K562 (cell line): ENCODE measurements around the gene ATG13. TPM values are rescaled to one million over a fixed set of nuclear protein-coding genes. Genes with fewer than 3 reads are reported as not detected.

Experiments
- CBFA2T3 ChIP-seq: fragments of 450-650 bp; IDR thresholded peaks from 2 replicates; pipeline ENCODE4 v1.6.1; 2017
- CBFB ChIP-seq: sonication (generic); formaldehyde crosslinking; IDR thresholded peaks from 2 replicates; pipeline ENCODE4 v1.4.0; 2020; ENCODE audit warnings: mild to moderate bottlenecking, missing genetic modification reagents
- CEBPB ChIP-seq: fragments of 450-650 bp; IDR thresholded peaks from 2 replicates; pipeline ENCODE4 v1.6.1; 2016; ENCODE audit warnings: missing genetic modification characterization, missing compliant biosample characterization
- CSDE1 ChIP-seq, 2 experiments: fragments of 450-650 bp; IDR thresholded peaks; 2 replicates each; pipeline ENCODE4 v1.6.1; 2016; ENCODE audit warnings: mild to moderate bottlenecking in 1 of 2
- E2F3 ChIP-seq: fragments of 250-450 bp; sonication (Bioruptor Pico); IDR thresholded peaks from 2 replicates; pipeline ENCODE4 v1.4.0; 2020; ENCODE audit warnings: mild to moderate bottlenecking
- ETV6 ChIP-seq, 3 experiments: fragments of 150-350 bp in 1 of 3; sonication (generic) in 1 of 3; formaldehyde crosslinking in 1 of 3; IDR thresholded peaks; 2 replicates each; pipeline versions ENCODE4 v1.6.1 to v1.8.0; 2014 to 2022; ENCODE audit warnings: borderline replicate concordance in 2 of 3, low read depth in 2 of 3, antibody characterized with exemption in 1 of 3, low read length in 1 of 3, mild to moderate bottlenecking in 1 of 3, missing genetic modification reagents in 1 of 3
- GABPA ChIP-seq: fragments of 200-800 bp; sonication (Bioruptor generic); conservative IDR thresholded peaks from 2 replicates; pipeline ENCODE4 v1.6.1; 2016; ENCODE audit warnings: low read depth, missing genetic modification characterization, missing compliant biosample characterization
- KLF10 ChIP-seq: fragments of 250-450 bp; sonication (Bioruptor Pico); IDR thresholded peaks from 2 replicates; pipeline ENCODE4 v1.6.1; 2021; ENCODE audit warnings: matching md5 sums
- KLF16 ChIP-seq: IDR thresholded peaks from 2 replicates; pipeline ENCODE4 v1.6.1; 2016; ENCODE audit warnings: antibody characterized with exemption
- MLLT1 ChIP-seq, 2 experiments: fragments of 450-650 bp; IDR thresholded peaks; 2 replicates each; pipeline ENCODE4 v1.6.1; 2016
- MTA1 ChIP-seq: fragments of 450-650 bp; IDR thresholded peaks from 2 replicates; pipeline ENCODE4 v1.6.1; 2017; ENCODE audit warnings: borderline replicate concordance
- MXD1 ChIP-seq: fragments of 250-450 bp; sonication (Bioruptor Pico); IDR thresholded peaks from 2 replicates; pipeline ENCODE4 v1.8.0; 2021; ENCODE audit warnings: borderline replicate concordance, mild to moderate bottlenecking, moderate library complexity; ENCODE audit not compliant: poor library complexity, severe bottlenecking
- MYC ChIP-seq, 2 experiments: fragments of 250-450 bp in 1 of 2; sonication (Bioruptor Pico) in 1 of 2; IDR thresholded peaks; 2 replicates each; pipeline versions ENCODE4 v1.5.1 to v1.6.1; 2012 to 2021; ENCODE audit warnings: low read depth in 2 of 2, borderline replicate concordance in 1 of 2, improper control_type of control experiment in 1 of 2, low read length in 1 of 2, mild to moderate bottlenecking in 1 of 2, moderate library complexity in 1 of 2
- NONO ChIP-seq, 2 experiments: fragments of 200-400 bp in 1 of 2; fragments of 450-650 bp in 1 of 2; formaldehyde crosslinking in 1 of 2; IDR thresholded peaks; 2 replicates each; pipeline ENCODE4 v1.6.1; 2017; ENCODE audit warnings: low read depth in 2 of 2, mild to moderate bottlenecking in 2 of 2, moderate library complexity in 2 of 2, low read length in 1 of 2
- POLR2B ChIP-seq: fragments of 450-650 bp; IDR thresholded peaks from 2 replicates; pipeline ENCODE4 v1.6.1; 2018; ENCODE audit warnings: low read depth; ENCODE audit not compliant: partially characterized antibody
- RHOXF2B ChIP-seq: fragments of 250-450 bp; sonication (Bioruptor Pico); conservative IDR thresholded peaks from 2 replicates; pipeline ENCODE4 v1.5.1; 2021
- SAFB ChIP-seq: fragments of 200-400 bp; formaldehyde crosslinking; IDR thresholded peaks from 2 replicates; pipeline ENCODE4 v1.6.1; 2017; ENCODE audit warnings: low read depth, low read length, borderline replicate concordance
- SRSF3 ChIP-seq: fragments of 200-400 bp; formaldehyde crosslinking; IDR thresholded peaks from 2 replicates; pipeline ENCODE4 v1.6.1; 2016; ENCODE audit warnings: mild to moderate bottlenecking, low read length, moderate library complexity; ENCODE audit not compliant: insufficient read depth
- TCF7 ChIP-seq: sonication (generic); IDR thresholded peaks from 2 replicates; pipeline ENCODE4 v1.6.1; 2016; ENCODE audit warnings: antibody characterized with exemption, borderline replicate concordance
- ZFP1 ChIP-seq: fragments of 450-650 bp; formaldehyde crosslinking; IDR thresholded peaks from 2 replicates; pipeline ENCODE4 v1.4.0; 2020; ENCODE audit warnings: mild to moderate bottlenecking, mixed read lengths
- ZKSCAN8 ChIP-seq: fragments of 200-800 bp; sonication (Bioruptor generic); IDR thresholded peaks from 2 replicates; pipeline ENCODE4 v1.6.1; 2016; ENCODE audit warnings: missing genetic modification characterization, missing compliant biosample characterization
- ZNF175 ChIP-seq: fragments of 200-800 bp; sonication (Bioruptor generic); IDR thresholded peaks from 2 replicates; pipeline ENCODE4 v1.6.1; 2016; ENCODE audit warnings: low read depth, mild to moderate bottlenecking, missing genetic modification characterization, missing compliant biosample characterization
- ZNF57 ChIP-seq: fragments of 450-650 bp; formaldehyde crosslinking; IDR thresholded peaks from 2 replicates; pipeline ENCODE4 v1.4.0; 2020; ENCODE audit warnings: mild to moderate bottlenecking, moderate library complexity
- ZNF740 ChIP-seq, 3 experiments: fragments of 200-800 bp in 1 of 3; sonication (Bioruptor generic) in 1 of 3; sonication (generic) in 1 of 3; formaldehyde crosslinking in 1 of 3; IDR thresholded peaks; 2 replicates each; pipeline versions ENCODE4 v1.6.1 to v1.8.0; 2016 to 2022; ENCODE audit warnings: mild to moderate bottlenecking in 2 of 3, missing compliant biosample characterization in 2 of 3, missing genetic modification characterization in 2 of 3, missing genetic modification reagents in 1 of 3
- polyA plus RNA-seq, 8 experiments: library from polyadenylated mRNA; depleted of rRNA in 4 of 8; stranded (reverse) in 5 of 8; unstranded in 3 of 8; fragments of >200 nt; fragmentation: Nextera tagmentation in 2 of 8; fragmentation: Illumina TruSeq in 1 of 8; extraction: Ambion mirVana in 2 of 8; extraction: Trizol in 1 of 8; gene quantifications; 2 replicates each; pipeline versions ENCODE4 v1.2.1 to v1.2.3, GENCODE V29; 2011 to 2014; ENCODE audit warnings: inconsistent platforms in 1 of 8, missing spikeins in 1 of 8
- total RNA-seq, 7 experiments: library from RNA; depleted of rRNA in 6 of 7; stranded (reverse); fragments of >200 nt in 6 of 7; fragmentation: Illumina TruSeq in 2 of 7; extraction: Trizol in 2 of 7; gene quantifications; 2 replicates each; pipeline versions ENCODE4 v1.2.1 to v1.2.3, GENCODE V29; 2011 to 2021; ENCODE audit warnings: low replicate concordance in 1 of 7

Gene ATG13
- total and polyA plus RNA-seq, 9 of the 15 experiments (the other 6 are each of a cell fraction or from before 2014, with no cell fraction given): 13.1 to 61.5 (median 36.5) TPM

GRCh38 chr11:46617134-46617971 lies at the start of gene ATG13, which contains the start of gene HARBI1 (continued):
- TF ChIP-seq MLLT1 (IDR thresholded peaks at IDR 0.05) (0 out of 4 replicates have a peak, but pooled peaks of 1 of the 2 experiments have one; percentile 50), ETV6 (IDR thresholded peaks at IDR 0.05; ENCODE audit: borderline replicate concordance in 1 of 2, low read depth in 2 of 2, low read length in 1 of 2) (no peak), ETV6 (CRISPR knock-in tag; IDR thresholded peaks at IDR 0.05; ENCODE audit: borderline replicate concordance) (peak; percentile 47; the same call in 1 of the 2 replicates), CEBPB (tag) (no peak), RHOXF2B (CRISPR knock-in tag) (no peak), TCF7 (no peak), MYC (IDR thresholded peaks at IDR 0.05; ENCODE audit: low read depth, low read length) (peak; percentile 56; the same call in 1 of the 2 replicates), MYC (CRISPR knock-in tag; IDR thresholded peaks at IDR 0.05; ENCODE audit: borderline replicate concordance, low read depth) (no peak), ZFP1 (CRISPR knock-in tag) (no peak), KLF10 (CRISPR knock-in tag) (no peak), CSDE1 (IDR thresholded peaks at IDR 0.05) (no peak), NONO (IDR thresholded peaks at IDR 0.05; ENCODE audit: low read depth in 2 of 2, low read length in 1 of 2) (peak in 1 of 2 experiments; percentile 13; a peak in 1 of 4 replicates), CBFA2T3 (no peak), E2F3 (CRISPR knock-in tag) (no peak), KLF16 (0 out of 2 replicates have a peak, but pooled peaks have one; percentile 31), ZNF57 (CRISPR knock-in tag) (no peak), MTA1 (no peak), MXD1 (CRISPR knock-in tag) (no peak), ZNF175 (CRISPR knock-in tag) (no peak; the same call in 1 of the 2 replicates), GABPA (tag) (peak; percentile 89), SAFB (no peak), CBFB (CRISPR knock-in tag) (no peak), ZKSCAN8 (CRISPR knock-in tag) (no peak), ZNF740 (CRISPR knock-in tag; IDR thresholded peaks at IDR 0.05) (peak; percentile 97), ZNF740 (tag; IDR thresholded peaks at IDR 0.05) (peak in 1 of 2 experiments; percentile 100; a peak in 2 of 4 replicates), SRSF3 (no peak), POLR2B (peak; percentile 58)
